Psoas muscle (tissue), 8 donors: ENCODE data around the gene CD63. TPM values are rescaled to one million over a fixed set of nuclear protein-coding genes. Genes with fewer than 3 reads are reported as not detected.

ENCODE experiments used
- ATAC-seq, 4 donors: fragments of 200-7000 bp; cut with Tn5 transposase; one replicate each; pipeline ENCODE4 v1.9.1; 2020; ENCODE audit warnings: moderate library complexity in 3 of 4, mild to moderate bottlenecking in 2 of 4
- DNase-seq, 2 donors: peaks; one replicate each; pipeline ENCODE4 v3.0.0-alpha.2; 2020
- H3K27ac ChIP-seq: fragments of 200-600 bp; one replicate; pipeline ENCODE4 v1.8.0; 2022
- H3K27me3 ChIP-seq, 3 donors: fragments of 200-600 bp in 1 of 3; one replicate each; pipeline versions ENCODE4 v1.6.1 to v1.8.0; 2013 to 2022; ENCODE audit warnings: low read length in 2 of 3, mild to moderate bottlenecking in 2 of 3, moderate library complexity in 1 of 3; ENCODE audit not compliant: insufficient read depth in 3 of 3
- H3K36me3 ChIP-seq, 2 donors: fragments of 200-600 bp in 1 of 2; one replicate each; pipeline versions ENCODE4 v1.6.1 to v1.8.0; 2013 to 2022; ENCODE audit warnings: low read depth in 1 of 2, mild to moderate bottlenecking in 1 of 2, moderate library complexity in 1 of 2; ENCODE audit not compliant: insufficient read depth in 1 of 2
- H3K4me1 ChIP-seq: fragments of 200-600 bp; one replicate; pipeline ENCODE4 v1.8.0; 2022
- H3K4me3 ChIP-seq: fragments of 200-600 bp; one replicate; pipeline ENCODE4 v1.8.0; 2022; ENCODE audit warnings: mild to moderate bottlenecking
- H3K9me3 ChIP-seq: fragments of 200-600 bp; one replicate; pipeline ENCODE4 v1.8.0; 2022
- WGBS, 3 donors: extraction: QIAGEN DNeasy Blood & Tissue Kit; methylation state at CpG; one replicate each; pipeline versions ENCODE4 v1.1.6 to v1.1.7; 2013; 5-methylcytosine and 5-hydroxymethylcytosine counted together
- intact Hi-C, 2 donors: fragments of 100-400 bp; cut with DNase I; formaldehyde crosslinking; loops; one replicate each; pipeline versions ENCODE4 v1.11.0 to v1.14.2; 2022
- polyA plus RNA-seq, 3 donors: library from polyadenylated mRNA; stranded (reverse); fragments of 200-250 nt; gene quantifications; one replicate each; pipeline ENCODE4 v1.2.3, GENCODE V29; 2013
- total RNA-seq, 4 donors: library from RNA; stranded (reverse); fragmentation: NEBNext Ultra II Directional in 2 of 4; extraction: Animal tissue kit (Norgen Biotek cat#: 25700) in 2 of 4; gene quantifications; one replicate each; pipeline versions ENCODE4 v1.2.1 to v1.2.4, GENCODE V29; 2021 to 2023
- TF ChIP-seq, protein P1 (sequence below): fragments of 200-600 bp; IDR thresholded peaks from one replicate; pipeline ENCODE4 v1.8.0; 2022; ENCODE audit warnings: antibody characterized with exemption
- donor health status: healthy with polysubstance abuse.
- donor health status: DM: no; HTN: no; CAD: no; lungs with moderate emphysema.
- donor health status: Bipolar disorder and iron deficiency.
- donor health status: healthy.
- donor health status: DM: yes; HTN: yes; CAD: no.
- donor health status: DM: no; HTN: no; CAD: no.
- donor health status: DM: no; HTN: no; CAD: no.
- donor health status: DM: yes; HTN: yes; CAD: no.

CD63 gene
- total and polyA plus RNA-seq, 7 donors, result 592 to 2,407 (median 1,147) TPM

DNA sequence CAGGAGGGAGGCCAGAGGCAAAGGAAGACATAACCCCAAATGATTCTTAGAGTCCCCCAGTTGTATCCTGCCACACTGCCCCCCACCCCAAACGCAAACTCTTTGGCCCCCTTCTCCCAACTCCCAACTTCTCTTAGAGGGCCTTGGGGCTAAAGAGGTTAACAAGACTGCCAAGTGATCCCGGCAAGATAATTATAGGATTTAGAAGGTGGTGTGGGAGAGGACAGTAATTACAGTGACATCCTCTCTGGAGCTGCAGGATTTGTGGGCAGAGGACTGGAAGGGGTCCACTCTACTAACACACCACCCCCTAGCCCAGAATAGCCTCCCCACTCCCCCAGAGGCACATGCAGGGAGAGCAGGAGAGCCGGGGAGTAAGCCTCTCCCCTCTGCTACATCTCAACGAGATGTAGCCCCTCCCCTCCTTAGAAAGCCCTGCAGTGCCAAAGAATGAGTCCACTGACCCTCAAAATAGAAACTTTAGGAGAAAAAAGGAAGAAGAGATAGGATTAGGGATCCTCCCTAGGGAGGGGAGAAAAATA is 8.8 kb upstream of the CD63 start:
- Histone ChIP-seq H3K27ac (no peak overlapping the region), H3K9me3 (no peaks in the 10 kb centered on the region), H3K36me3 (no peaks in the 10 kb centered on the region), H3K27me3 (no peaks in the 10 kb centered on the region), H3K4me3 (peak overlapping the region; percentile 64), H3K4me1 (no peaks in the 10 kb centered on the region)
- DNase-seq (no peak), ATAC-seq (peak in 1 of 4 donors; percentile 12)
- 12 to 15% (median 13%) methylated on average over 4 of the region's 4 CpGs for WGBS, 3 donors
- TF ChIP-seq, protein P1, sequence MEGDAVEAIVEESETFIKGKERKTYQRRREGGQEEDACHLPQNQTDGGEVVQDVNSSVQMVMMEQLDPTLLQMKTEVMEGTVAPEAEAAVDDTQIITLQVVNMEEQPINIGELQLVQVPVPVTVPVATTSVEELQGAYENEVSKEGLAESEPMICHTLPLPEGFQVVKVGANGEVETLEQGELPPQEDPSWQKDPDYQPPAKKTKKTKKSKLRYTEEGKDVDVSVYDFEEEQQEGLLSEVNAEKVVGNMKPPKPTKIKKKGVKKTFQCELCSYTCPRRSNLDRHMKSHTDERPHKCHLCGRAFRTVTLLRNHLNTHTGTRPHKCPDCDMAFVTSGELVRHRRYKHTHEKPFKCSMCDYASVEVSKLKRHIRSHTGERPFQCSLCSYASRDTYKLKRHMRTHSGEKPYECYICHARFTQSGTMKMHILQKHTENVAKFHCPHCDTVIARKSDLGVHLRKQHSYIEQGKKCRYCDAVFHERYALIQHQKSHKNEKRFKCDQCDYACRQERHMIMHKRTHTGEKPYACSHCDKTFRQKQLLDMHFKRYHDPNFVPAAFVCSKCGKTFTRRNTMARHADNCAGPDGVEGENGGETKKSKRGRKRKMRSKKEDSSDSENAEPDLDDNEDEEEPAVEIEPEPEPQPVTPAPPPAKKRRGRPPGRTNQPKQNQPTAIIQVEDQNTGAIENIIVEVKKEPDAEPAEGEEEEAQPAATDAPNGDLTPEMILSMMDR, result no peak
- intact Hi-C loops, result loop anchor here (2.0 to 5.0 kb wide), 3 partner anchors 61 to 290 kb away; no protein-coding TSS in a partner anchor

DNA sequence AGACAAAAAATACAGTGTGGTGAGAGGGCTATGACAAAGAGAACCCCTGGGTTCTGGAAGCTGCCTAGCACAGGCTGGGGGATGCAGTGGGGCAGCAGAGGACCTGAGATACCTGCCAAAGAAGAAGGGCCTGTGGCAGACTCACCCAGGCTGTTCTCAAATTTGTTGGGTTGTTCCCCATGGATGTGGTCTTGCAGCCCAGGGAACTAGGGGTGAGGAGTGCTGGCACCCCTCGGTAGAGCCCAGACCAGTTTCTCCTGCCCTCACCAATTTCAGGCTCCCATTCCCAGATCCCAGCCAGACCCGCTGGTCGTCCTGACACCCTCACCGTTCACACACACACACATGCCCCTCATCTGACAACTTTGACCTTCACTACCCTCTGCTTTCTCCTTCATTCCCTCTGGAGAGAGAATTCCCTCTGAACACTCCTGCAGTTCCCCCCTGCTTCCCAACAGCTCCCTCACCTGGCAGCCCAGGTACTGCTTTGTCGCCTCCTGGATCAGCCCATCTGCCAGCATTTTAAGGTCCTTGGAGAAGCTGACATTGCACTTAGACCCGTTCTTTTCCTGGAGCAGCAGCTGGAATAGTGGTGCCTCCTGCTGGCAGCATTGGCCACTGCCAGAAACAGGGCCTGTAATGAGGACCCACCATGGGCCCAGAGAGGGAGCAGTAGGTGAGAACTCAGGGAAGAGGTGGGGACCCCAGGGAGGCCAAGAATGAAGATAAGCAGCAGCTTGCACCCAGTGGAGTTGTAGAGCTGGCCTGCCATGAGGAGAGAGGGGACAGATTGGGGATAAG is 8.2 kb upstream of the CD63 start:
- Histone ChIP-seq H3K27ac (no peak overlapping the region), H3K9me3 (no peaks in the 10 kb centered on the region), H3K4me1 (no peaks in the 10 kb centered on the region), H3K36me3 (peaks cover 0 to 4% of the 10 kb centered on the region in 2 donors), H3K4me3 (no peak overlapping the region), H3K27me3 (no peaks in the 10 kb centered on the region)
- WGBS, 3 donors, result 15 to 30% (median 23%) methylated on average over 6 of the region's 6 CpGs
- peak; percentile 60 to 76 (median 72) for ATAC-seq
- peak; percentile 60 to 78 for DNase-seq
- intact Hi-C loops, result loop anchor here in 1 of 2 donors (5.0 kb wide), 1 partner anchor 290 kb away; no protein-coding TSS in a partner anchor
- TF ChIP-seq, protein P1, result peak; percentile 63

DNA sequence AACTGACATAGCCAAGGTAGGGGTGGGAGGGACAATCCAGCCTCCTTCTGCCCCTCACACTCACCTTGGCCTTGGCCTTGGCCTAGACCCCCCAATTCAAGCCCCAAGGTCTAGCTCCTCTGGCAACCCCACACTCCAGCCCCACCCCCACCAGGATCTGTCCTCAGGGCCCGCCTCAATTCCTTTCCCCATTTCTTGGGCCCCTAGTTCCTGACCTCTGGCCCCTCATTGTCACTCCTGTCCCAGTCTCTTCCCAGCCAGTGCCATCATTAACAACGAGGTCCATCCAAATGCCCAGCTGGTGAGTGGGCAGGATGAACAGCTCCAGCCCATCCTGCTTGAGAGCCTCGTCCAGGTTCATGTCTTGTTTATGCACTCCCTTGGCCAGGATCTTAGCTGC is 7.3 kb upstream of the CD63 start:
- ATAC-seq (no peak), DNase-seq (no peak)
- peaks cover 0 to 5% of the 10 kb centered on the region in 2 donors for H3K36me3 ChIP-seq
- no peaks in the 10 kb centered on the region for H3K9me3 ChIP-seq
- TF ChIP-seq, protein P1, result no peak
- no peaks in the 10 kb centered on the region for H3K27me3 ChIP-seq
- no peak overlapping the region for H3K27ac ChIP-seq
- no peaks in the 10 kb centered on the region for H3K4me1 ChIP-seq
- intact Hi-C loops, result loop anchor here in 1 of 2 donors (5.0 kb wide), 1 partner anchor 291 kb away; no protein-coding TSS in a partner anchor
- WGBS, 3 donors, result 44 to 60% (median 45%) methylated on average over 3 of the region's 3 CpGs
- no peak overlapping the region for H3K4me3 ChIP-seq

DNA sequence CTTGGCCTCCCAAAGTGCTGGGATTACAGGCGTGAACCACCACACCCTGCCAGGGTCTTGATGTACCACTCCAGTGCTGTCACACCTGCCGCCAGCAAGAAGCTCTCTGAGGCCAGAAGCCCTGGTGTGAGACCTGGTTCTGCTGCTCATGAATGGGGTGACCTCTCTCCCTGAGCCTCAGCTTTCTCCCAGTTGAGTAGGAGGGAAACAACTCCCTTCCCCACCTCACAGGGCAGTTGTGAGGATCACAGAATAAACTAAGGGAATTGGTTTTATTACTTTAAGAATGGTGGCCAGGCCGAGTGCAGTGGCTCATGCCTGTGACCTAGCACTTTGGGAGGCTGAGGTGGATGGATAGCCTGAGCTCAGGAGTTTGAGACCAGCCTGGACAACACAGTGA is 5.8 kb upstream of the CD63 start:
- Histone ChIP-seq H3K4me1 (peaks cover 14% of the 10 kb centered on the region), H3K36me3 (peaks cover 0 to 5% of the 10 kb centered on the region in 2 donors), H3K27me3 (no peaks in the 10 kb centered on the region), H3K9me3 (no peaks in the 10 kb centered on the region), H3K4me3 (no peak overlapping the region), H3K27ac (no peak overlapping the region)
- TF ChIP-seq, protein P1, result no peak
- intact Hi-C loops, result no loop called here
- no peak for ATAC-seq
- 87 to 94% (median 93%) methylated on average over 3 of the region's 3 CpGs for WGBS, 3 donors
- no peak for DNase-seq
